ENCODE measurements around the gene DHX29.

DHX29 gene

GRCh38 chr5:55338810-55339243, 31.3 kb upstream of the DHX29 start:
- no peak overlapping the region for H2BK5ac ChIP-seq (ENCODE audit: low read length)
- H4K8ac ChIP-seq (ENCODE audit: low read depth, low read length) = no peak overlapping the region
- H3K27me3 ChIP-seq (ENCODE audit: control insufficient read depth in 3 of 3, insufficient read depth in 3 of 3, low read depth in 1 of 3, low read length in 3 of 3) = no peaks in the 10 kb centered on the region
- no peak overlapping the region for H4K91ac ChIP-seq (ENCODE audit: low read depth, low read length, poor library complexity)
- H2BK15ac ChIP-seq (ENCODE audit: low read length) = no peak overlapping the region
- no peak overlapping the region for H2BK12ac ChIP-seq (ENCODE audit: low read length)
- H3K9ac ChIP-seq (ENCODE audit: low read depth, low read length, poor library complexity) = no peak overlapping the region
- DNase-seq (ENCODE audit: low spot score) = no peak
- no peak overlapping the region for H2AK5ac ChIP-seq (ENCODE audit: low read depth, low read length)
- H3K4me1 ChIP-seq (ENCODE audit: control insufficient read depth in 2 of 2, insufficient read depth in 1 of 2, low read depth in 1 of 2, low read length in 2 of 2) = no peaks in the 10 kb centered on the region
- no CpG with 5 or more reads among the region's 5 CpGs for WGBS, 2 donors (ENCODE audit: extremely low coverage in 2 of 2, insufficient read length in 2 of 2, insufficient replicate concordance in 1 of 2)
- H3K27ac ChIP-seq (replicated peaks; ENCODE audit: low read length) = no peak overlapping the region
- peaks cover 3 to 76% of the 10 kb centered on the region in 2 donors for H3K36me3 ChIP-seq (replicated peaks in 1 of 2; ENCODE audit: control insufficient read depth in 2 of 2, insufficient read depth in 2 of 2, low read length in 2 of 2)
- H3K79me1 ChIP-seq (ENCODE audit: low read depth, low read length) = no peaks in the 10 kb centered on the region
- H3K14ac ChIP-seq (ENCODE audit: low read length) = no peak overlapping the region
- H3K23ac ChIP-seq (ENCODE audit: low read depth, low read length, poor library complexity) = no peak overlapping the region
- no peak overlapping the region for H3K4ac ChIP-seq (ENCODE audit: low read length)
- H3K4me3 ChIP-seq (ENCODE audit: low read length in 2 of 2) = no peak overlapping the region
- no peak overlapping the region for H2BK120ac ChIP-seq (ENCODE audit: low read depth, low read length)
- no peak overlapping the region for H3K4me2 ChIP-seq (ENCODE audit: insufficient read depth, low read length, poor library complexity, severe bottlenecking)
- no peak overlapping the region for H2AFZ ChIP-seq (ENCODE audit: low read length)
- H3K9me3 ChIP-seq (replicated peaks in 1 of 2; ENCODE audit: control insufficient read depth in 2 of 2, insufficient read depth in 1 of 2, low read depth in 1 of 2, low read length in 2 of 2) = no peaks in the 10 kb centered on the region
- H3K18ac ChIP-seq (ENCODE audit: low read length) = no peak overlapping the region

DNA sequence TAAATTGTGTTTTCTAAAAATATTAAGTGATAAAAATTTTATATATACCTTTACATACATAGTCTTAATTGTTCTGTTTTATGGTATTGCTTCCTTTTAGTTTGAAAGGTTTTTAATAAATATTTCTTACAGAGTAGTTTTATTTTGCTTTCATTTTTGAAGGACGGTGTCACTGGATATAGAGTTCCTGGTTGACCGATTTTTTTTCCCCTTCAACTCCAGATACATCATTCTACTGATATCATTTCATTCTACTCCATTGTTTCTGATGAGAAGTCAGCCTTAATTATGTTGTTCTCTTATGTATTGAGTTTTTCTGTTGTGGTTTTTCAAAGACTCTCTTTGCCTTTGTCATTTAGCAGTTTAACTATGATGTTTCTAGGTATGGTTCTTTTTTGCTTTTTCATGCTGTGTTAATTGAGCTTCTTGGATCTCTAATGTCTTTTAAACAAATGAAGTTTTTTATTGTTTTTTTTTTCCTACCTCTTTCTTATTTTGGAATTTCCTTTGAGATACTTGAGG, 30.7 kb upstream of the DHX29 start:
- WGBS, 2 donors (ENCODE audit: extremely low coverage in 2 of 2, insufficient read length in 2 of 2, insufficient replicate concordance in 1 of 2) = no CpG with 5 or more reads among the region's 2 CpGs
- no peak overlapping the region for H2BK12ac ChIP-seq (ENCODE audit: low read length)
- H3K4ac ChIP-seq (ENCODE audit: low read length) = no peak overlapping the region
- H4K91ac ChIP-seq (ENCODE audit: low read depth, low read length, poor library complexity) = no peak overlapping the region
- no peaks in the 10 kb centered on the region for H3K27me3 ChIP-seq (ENCODE audit: control insufficient read depth in 3 of 3, insufficient read depth in 3 of 3, low read depth in 1 of 3, low read length in 3 of 3)
- no peak overlapping the region for H2AFZ ChIP-seq (ENCODE audit: low read length)
- no peaks in the 10 kb centered on the region for H3K9me3 ChIP-seq (replicated peaks in 1 of 2; ENCODE audit: control insufficient read depth in 2 of 2, insufficient read depth in 1 of 2, low read depth in 1 of 2, low read length in 2 of 2)
- H3K4me1 ChIP-seq (ENCODE audit: control insufficient read depth in 2 of 2, insufficient read depth in 1 of 2, low read depth in 1 of 2, low read length in 2 of 2) = no peaks in the 10 kb centered on the region
- no peak overlapping the region for H3K9ac ChIP-seq (ENCODE audit: low read depth, low read length, poor library complexity)
- no peak for DNase-seq (ENCODE audit: low spot score)
- H2BK120ac ChIP-seq (ENCODE audit: low read depth, low read length) = no peak overlapping the region
- H3K23ac ChIP-seq (ENCODE audit: low read depth, low read length, poor library complexity) = no peak overlapping the region
- peaks cover 3 to 76% of the 10 kb centered on the region in 2 donors for H3K36me3 ChIP-seq (replicated peaks in 1 of 2; ENCODE audit: control insufficient read depth in 2 of 2, insufficient read depth in 2 of 2, low read length in 2 of 2)
- no peak overlapping the region for H3K4me2 ChIP-seq (ENCODE audit: insufficient read depth, low read length, poor library complexity, severe bottlenecking)
- H3K27ac ChIP-seq (replicated peaks; ENCODE audit: low read length) = no peak overlapping the region
- H3K14ac ChIP-seq (ENCODE audit: low read length) = no peak overlapping the region
- H4K8ac ChIP-seq (ENCODE audit: low read depth, low read length) = no peak overlapping the region
- H3K18ac ChIP-seq (ENCODE audit: low read length) = no peak overlapping the region
- H3K4me3 ChIP-seq (ENCODE audit: low read length in 2 of 2) = no peak overlapping the region
- H2BK15ac ChIP-seq (ENCODE audit: low read length) = no peak overlapping the region
- H2BK5ac ChIP-seq (ENCODE audit: low read length) = no peak overlapping the region
- no peaks in the 10 kb centered on the region for H3K79me1 ChIP-seq (ENCODE audit: low read depth, low read length)
- no peak overlapping the region for H2AK5ac ChIP-seq (ENCODE audit: low read depth, low read length)

DNA sequence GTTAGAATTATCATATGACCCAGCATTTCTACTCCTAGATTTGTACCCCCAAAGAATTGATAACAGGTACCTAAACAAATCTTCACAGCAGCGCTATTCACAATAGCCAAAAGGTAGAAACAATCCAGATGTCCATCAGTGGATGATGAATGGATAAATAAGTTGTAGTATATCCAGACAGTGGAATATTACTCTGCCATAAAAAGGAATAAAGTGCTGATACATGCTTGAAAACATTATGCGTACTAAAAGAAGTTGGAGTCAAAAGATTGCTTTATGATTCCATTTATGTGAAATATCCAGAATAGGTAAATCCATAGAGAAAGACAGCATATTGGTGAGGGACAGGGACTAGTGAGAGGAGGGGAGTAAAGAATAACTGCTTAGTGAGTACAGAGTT, 26.3 kb upstream of the DHX29 start:
- no peak overlapping the region for H3K4ac ChIP-seq (ENCODE audit: low read length)
- H2BK120ac ChIP-seq (ENCODE audit: low read depth, low read length) = no peak overlapping the region
- H2AK5ac ChIP-seq (ENCODE audit: low read depth, low read length) = no peak overlapping the region
- no peak for DNase-seq (ENCODE audit: low spot score)
- H3K36me3 ChIP-seq (replicated peaks in 1 of 2; ENCODE audit: control insufficient read depth in 2 of 2, insufficient read depth in 2 of 2, low read length in 2 of 2) = peaks cover 2 to 80% of the 10 kb centered on the region in 2 donors
- H3K14ac ChIP-seq (ENCODE audit: low read length) = no peak overlapping the region
- H3K23ac ChIP-seq (ENCODE audit: low read depth, low read length, poor library complexity) = no peak overlapping the region
- no peak overlapping the region for H3K4me3 ChIP-seq (ENCODE audit: low read length in 2 of 2)
- H2BK5ac ChIP-seq (ENCODE audit: low read length) = no peak overlapping the region
- H3K9me3 ChIP-seq (replicated peaks in 1 of 2; ENCODE audit: control insufficient read depth in 2 of 2, insufficient read depth in 1 of 2, low read depth in 1 of 2, low read length in 2 of 2) = no peaks in the 10 kb centered on the region
- no peak overlapping the region for H3K4me2 ChIP-seq (ENCODE audit: insufficient read depth, low read length, poor library complexity, severe bottlenecking)
- no peak overlapping the region for H3K27ac ChIP-seq (replicated peaks; ENCODE audit: low read length)
- no peaks in the 10 kb centered on the region for H3K79me1 ChIP-seq (ENCODE audit: low read depth, low read length)
- H4K91ac ChIP-seq (ENCODE audit: low read depth, low read length, poor library complexity) = no peak overlapping the region
- no peak overlapping the region for H3K18ac ChIP-seq (ENCODE audit: low read length)
- H3K9ac ChIP-seq (ENCODE audit: low read depth, low read length, poor library complexity) = no peak overlapping the region
- H2BK12ac ChIP-seq (ENCODE audit: low read length) = no peak overlapping the region
- H2BK15ac ChIP-seq (ENCODE audit: low read length) = no peak overlapping the region
- no peaks in the 10 kb centered on the region for H3K4me1 ChIP-seq (ENCODE audit: control insufficient read depth in 2 of 2, insufficient read depth in 1 of 2, low read depth in 1 of 2, low read length in 2 of 2)
- WGBS, 2 donors (ENCODE audit: extremely low coverage in 2 of 2, insufficient read length in 2 of 2, insufficient replicate concordance in 1 of 2) = no CpG with 5 or more reads among the region's 2 CpGs
- H3K27me3 ChIP-seq (ENCODE audit: control insufficient read depth in 3 of 3, insufficient read depth in 3 of 3, low read depth in 1 of 3, low read length in 3 of 3) = no peaks in the 10 kb centered on the region
- H2AFZ ChIP-seq (ENCODE audit: low read length) = no peak overlapping the region
- no peak overlapping the region for H4K8ac ChIP-seq (ENCODE audit: low read depth, low read length)

- Histone ChIP-seq H3K4ac (ENCODE audit: low read length) (no peak overlapping the region), H3K4me2 (ENCODE audit: insufficient read depth, low read length, poor library complexity, severe bottlenecking) (no peak overlapping the region), H2AFZ (ENCODE audit: low read length) (no peak overlapping the region), H3K9ac (ENCODE audit: low read depth, low read length, poor library complexity) (no peak overlapping the region), H3K36me3 (replicated peaks in 1 of 2; ENCODE audit: control insufficient read depth in 2 of 2, insufficient read depth in 2 of 2, low read length in 2 of 2) (peaks cover 2 to 84% of the 10 kb centered on the region in 2 donors), H3K14ac (ENCODE audit: low read length) (no peak overlapping the region), H3K27ac (replicated peaks; ENCODE audit: low read length) (no peak overlapping the region), H3K79me1 (ENCODE audit: low read depth, low read length) (no peaks in the 10 kb centered on the region), H3K4me1 (ENCODE audit: control insufficient read depth in 2 of 2, insufficient read depth in 1 of 2, low read depth in 1 of 2, low read length in 2 of 2) (no peaks in the 10 kb centered on the region), H2BK120ac (ENCODE audit: low read depth, low read length) (no peak overlapping the region), H3K9me3 (replicated peaks in 1 of 2; ENCODE audit: control insufficient read depth in 2 of 2, insufficient read depth in 1 of 2, low read depth in 1 of 2, low read length in 2 of 2) (no peaks in the 10 kb centered on the region), H3K4me3 (ENCODE audit: low read length in 2 of 2) (no peak overlapping the region), H2BK15ac (ENCODE audit: low read length) (no peak overlapping the region), H2AK5ac (ENCODE audit: low read depth, low read length) (no peak overlapping the region), H3K18ac (ENCODE audit: low read length) (no peak overlapping the region), H3K23ac (ENCODE audit: low read depth, low read length, poor library complexity) (no peak overlapping the region), H4K91ac (ENCODE audit: low read depth, low read length, poor library complexity) (no peak overlapping the region), H2BK12ac (ENCODE audit: low read length) (no peak overlapping the region), H2BK5ac (ENCODE audit: low read length) (no peak overlapping the region), H4K8ac (ENCODE audit: low read depth, low read length) (no peak overlapping the region), H3K27me3 (ENCODE audit: control insufficient read depth in 3 of 3, insufficient read depth in 3 of 3, low read depth in 1 of 3, low read length in 3 of 3) (no peaks in the 10 kb centered on the region)
- no CpG with 5 or more reads among the region's 1 CpG for WGBS, 2 donors (ENCODE audit: extremely low coverage in 2 of 2, insufficient read length in 2 of 2, insufficient replicate concordance in 1 of 2)
- no peak for DNase-seq (ENCODE audit: low spot score)
Observed at GRCh38 chr5:55333017-55333416, 25.5 kb upstream of the DHX29 start.
